COLO829 (cell line): ENCODE results near the gene THBS2.
"Not testable (repeated sequence)": the region's sequence is repeated elsewhere in the genome, so short reads cannot be mapped to it uniquely, and the experiment has no call there.

Experiments used
- DNase-seq: peaks from one replicate; pipeline ENCODE4 v3.0.0; 2012; ENCODE audit warnings: low spot score

Gene THBS2

GRCh38 chr6:169271877-169272216 is 18.2 kb upstream of the THBS2 start:
- DNase-seq = no peak

- no peak for DNase-seq
Measured at GRCh38 chr6:169271158-169271876, 17.7 kb upstream of the THBS2 start.

GRCh38 chr6:169270077-169270380 is 16.4 kb upstream of the THBS2 start:
- DNase-seq = not testable (repeated sequence)

GRCh38 chr6:169269180-169270076 is 15.8 kb upstream of the THBS2 start:
- DNase-seq = no peak

- no peak for DNase-seq
Measured at GRCh38 chr6:169268276-169268675, 14.6 kb upstream of the THBS2 start.

GRCh38 chr6:169266746-169267591 is 13.3 kb upstream of the THBS2 start:
- no peak for DNase-seq

GRCh38 chr6:169266261-169266660 is 12.6 kb upstream of the THBS2 start:
- no peak for DNase-seq

- DNase-seq = no peak
Measured at GRCh38 chr6:169265486-169266131, 12.0 kb upstream of the THBS2 start.

- no peak for DNase-seq
Measured at GRCh38 chr6:169263836-169264608, 10.4 kb upstream of the THBS2 start.

- no peak for DNase-seq
Measured at GRCh38 chr6:169263374-169263773, 9.7 kb upstream of the THBS2 start.

GRCh38 chr6:169262602-169263001 is 9.0 kb upstream of the THBS2 start:
- not testable (repeated sequence) for DNase-seq

- no peak for DNase-seq
Measured at GRCh38 chr6:169256518-169256917, 2.9 kb upstream of the THBS2 start.

GRCh38 chr6:169256061-169256460 is 2.4 kb upstream of the THBS2 start:
- no peak for DNase-seq

GRCh38 chr6:169255643-169256042 is 2.0 kb upstream of the THBS2 start:
- no peak for DNase-seq

- DNase-seq = no peak
Measured at GRCh38 chr6:169254456-169255316, 1.0 kb upstream of the THBS2 start.

- DNase-seq = no peak
Measured at GRCh38 chr6:169252505-169253189, 999 bp downstream of the THBS2 start.

- DNase-seq = no peak
Measured at GRCh38 chr6:169251822-169252504, 1.7 kb downstream of the THBS2 start.

- DNase-seq = no peak
Measured at GRCh38 chr6:169251371-169251802, 2.3 kb downstream of the THBS2 start.

- DNase-seq = peak; percentile 84
Measured at GRCh38 chr6:169250660-169251059, 3.0 kb downstream of the THBS2 start.
